ENCODE data around the gene CCNQ. TPM values are rescaled to one million over a fixed set of nuclear protein-coding genes. Genes with fewer than 3 reads are reported as not detected.

CCNQ gene
- total and polyA plus RNA-seq, 2 donors (not counting 1 experiment from before 2014, with no cell fraction given), result 19.9 to 28.2 TPM

DNA sequence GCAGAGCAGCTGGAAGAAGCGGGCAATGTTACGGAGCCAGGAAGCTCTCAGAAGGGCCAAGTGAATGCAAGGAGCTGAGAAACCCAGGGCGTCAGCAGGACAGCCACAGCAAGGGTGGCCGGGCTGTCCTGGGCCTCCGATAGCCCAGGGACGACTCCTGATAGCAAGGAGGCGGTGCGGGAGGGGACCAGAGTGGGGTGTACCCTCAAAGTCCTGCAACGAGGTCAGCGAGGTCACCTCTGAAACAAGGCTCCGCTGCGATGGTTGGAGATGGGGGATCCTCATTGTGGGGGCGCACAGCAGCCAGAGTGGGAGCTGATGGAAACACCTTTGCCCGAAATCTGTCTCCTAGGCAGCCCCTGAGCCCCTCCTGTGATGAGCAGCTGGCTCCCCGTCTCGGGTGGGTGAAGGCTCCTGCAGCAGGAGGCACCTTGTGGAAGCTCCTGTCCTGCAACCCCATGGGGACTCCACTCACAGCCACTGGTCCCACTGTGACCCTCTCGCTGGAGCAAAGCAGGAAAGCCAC, 4.3 kb upstream of the CCNQ start:
- Histone ChIP-seq H3K79me2 (ENCODE audit: control insufficient read depth, insufficient read depth, low read length) (peaks cover 1% of the 10 kb centered on the region), H3K27me3 (ENCODE audit: control insufficient read depth, insufficient read depth, low read length) (no peaks in the 10 kb centered on the region), H3K9me3 (ENCODE audit: control insufficient read depth, insufficient read depth, low read depth, low read length) (no peaks in the 10 kb centered on the region), H3K4me2 (ENCODE audit: extremely low read depth, insufficient read depth, low read length) (no peak overlapping the region), H3K36me3 (ENCODE audit: control insufficient read depth, insufficient read depth, low read length) (no peaks in the 10 kb centered on the region), H3K9ac (ENCODE audit: insufficient read depth, low read length) (no peak overlapping the region), H2AFZ (ENCODE audit: low read length) (no peak overlapping the region), H3K4me1 (ENCODE audit: control insufficient read depth, extremely low read depth, insufficient read depth, low read length) (peaks cover 2% of the 10 kb centered on the region), H4K20me1 (ENCODE audit: control insufficient read depth, extremely low read depth, insufficient read depth, low read length) (no peaks in the 10 kb centered on the region), H3K27ac (ENCODE audit: insufficient read depth, low read length) (no peak overlapping the region), H3K4me3 (replicated peaks in 1 of 4; ENCODE audit: control extremely low read depth in 1 of 4, insufficient read depth in 1 of 4, low read depth in 3 of 4, low read length in 4 of 4) (no peak overlapping the region)
- no peak for DNase-seq (ENCODE audit: low read depth in 2 of 2)
- no peak for TF ChIP-seq EZH2 (IDR thresholded peaks at IDR 0.05; ENCODE audit: low read length, missing control alignments)
- TF ChIP-seq, protein P1, sequence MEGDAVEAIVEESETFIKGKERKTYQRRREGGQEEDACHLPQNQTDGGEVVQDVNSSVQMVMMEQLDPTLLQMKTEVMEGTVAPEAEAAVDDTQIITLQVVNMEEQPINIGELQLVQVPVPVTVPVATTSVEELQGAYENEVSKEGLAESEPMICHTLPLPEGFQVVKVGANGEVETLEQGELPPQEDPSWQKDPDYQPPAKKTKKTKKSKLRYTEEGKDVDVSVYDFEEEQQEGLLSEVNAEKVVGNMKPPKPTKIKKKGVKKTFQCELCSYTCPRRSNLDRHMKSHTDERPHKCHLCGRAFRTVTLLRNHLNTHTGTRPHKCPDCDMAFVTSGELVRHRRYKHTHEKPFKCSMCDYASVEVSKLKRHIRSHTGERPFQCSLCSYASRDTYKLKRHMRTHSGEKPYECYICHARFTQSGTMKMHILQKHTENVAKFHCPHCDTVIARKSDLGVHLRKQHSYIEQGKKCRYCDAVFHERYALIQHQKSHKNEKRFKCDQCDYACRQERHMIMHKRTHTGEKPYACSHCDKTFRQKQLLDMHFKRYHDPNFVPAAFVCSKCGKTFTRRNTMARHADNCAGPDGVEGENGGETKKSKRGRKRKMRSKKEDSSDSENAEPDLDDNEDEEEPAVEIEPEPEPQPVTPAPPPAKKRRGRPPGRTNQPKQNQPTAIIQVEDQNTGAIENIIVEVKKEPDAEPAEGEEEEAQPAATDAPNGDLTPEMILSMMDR (conservative IDR thresholded peaks at IDR 0.05 in 1 of 2, IDR thresholded peaks at IDR 0.05 in 1 of 2; ENCODE audit: low read depth in 1 of 2, low read length in 2 of 2), result no peak

DNA sequence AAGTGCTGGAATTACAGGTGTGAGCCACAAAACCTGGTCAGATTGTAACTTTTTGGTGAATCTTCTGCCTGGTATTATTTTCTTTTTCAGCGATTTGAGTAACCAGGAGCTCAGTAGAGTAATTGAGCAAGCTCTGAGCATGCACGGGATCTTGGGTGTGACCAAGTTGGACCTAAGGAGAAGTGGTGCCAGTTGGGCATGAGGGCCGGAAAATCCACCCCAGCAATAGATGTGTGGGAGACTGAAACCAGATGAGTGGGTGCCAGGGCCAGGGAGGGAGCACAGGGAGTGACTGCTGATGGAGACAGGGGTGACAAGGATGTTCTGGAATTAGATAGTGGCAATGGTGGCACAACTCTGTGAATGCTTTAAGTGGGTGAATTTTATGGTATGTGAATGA, 3.7 kb upstream of the CCNQ start:
- Histone ChIP-seq H3K27ac (ENCODE audit: insufficient read depth, low read length) (no peak overlapping the region), H2AFZ (ENCODE audit: low read length) (no peak overlapping the region), H3K36me3 (ENCODE audit: control insufficient read depth, insufficient read depth, low read length) (no peaks in the 10 kb centered on the region), H3K9me3 (ENCODE audit: control insufficient read depth, insufficient read depth, low read depth, low read length) (no peaks in the 10 kb centered on the region), H3K9ac (ENCODE audit: insufficient read depth, low read length) (no peak overlapping the region), H3K4me2 (ENCODE audit: extremely low read depth, insufficient read depth, low read length) (no peak overlapping the region), H4K20me1 (ENCODE audit: control insufficient read depth, extremely low read depth, insufficient read depth, low read length) (no peaks in the 10 kb centered on the region), H3K27me3 (ENCODE audit: control insufficient read depth, insufficient read depth, low read length) (no peaks in the 10 kb centered on the region), H3K79me2 (ENCODE audit: control insufficient read depth, insufficient read depth, low read length) (peaks cover 5% of the 10 kb centered on the region), H3K4me3 (replicated peaks in 1 of 4; ENCODE audit: control extremely low read depth in 1 of 4, insufficient read depth in 1 of 4, low read depth in 3 of 4, low read length in 4 of 4) (no peak overlapping the region), H3K4me1 (ENCODE audit: control insufficient read depth, extremely low read depth, insufficient read depth, low read length) (peaks cover 2% of the 10 kb centered on the region)
- TF ChIP-seq, protein P1 (conservative IDR thresholded peaks at IDR 0.05 in 1 of 2, IDR thresholded peaks at IDR 0.05 in 1 of 2; ENCODE audit: low read depth in 1 of 2, low read length in 2 of 2), result no peak
- TF ChIP-seq EZH2 (IDR thresholded peaks at IDR 0.05; ENCODE audit: low read length, missing control alignments), result no peak
- no peak for DNase-seq (ENCODE audit: low read depth in 2 of 2)

DNA sequence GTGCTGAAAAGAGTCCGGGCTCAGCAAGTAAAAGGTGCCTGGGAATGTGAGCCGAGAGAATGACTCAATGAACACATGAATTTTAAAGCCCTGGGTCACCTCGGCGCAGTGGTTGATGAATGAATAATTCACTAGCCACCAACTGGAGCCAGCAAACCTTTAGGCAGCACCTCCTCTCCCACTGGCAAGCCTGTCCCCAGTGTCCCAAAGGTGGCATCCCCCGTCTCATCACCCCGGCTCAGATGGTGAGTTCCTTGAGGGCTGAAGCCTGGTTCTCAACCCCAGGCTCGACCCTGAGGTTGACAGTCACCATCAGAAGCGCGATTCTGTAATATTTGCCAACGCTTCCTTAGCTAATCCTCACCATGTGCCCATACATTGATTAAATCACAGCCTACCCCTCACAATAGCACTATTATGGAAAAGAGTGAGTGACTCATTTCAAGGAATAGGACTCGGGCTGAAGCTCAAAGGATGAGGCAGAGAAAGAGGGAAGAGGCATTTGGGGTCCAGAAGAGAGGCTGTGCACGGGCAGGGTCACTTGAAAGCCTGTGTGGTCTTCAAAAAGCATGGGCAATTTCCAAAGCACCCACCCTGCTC, 2.7 kb upstream of the CCNQ start:
- Histone ChIP-seq H3K4me2 (ENCODE audit: extremely low read depth, insufficient read depth, low read length) (no peak overlapping the region), H3K4me3 (replicated peaks in 1 of 4; ENCODE audit: control extremely low read depth in 1 of 4, insufficient read depth in 1 of 4, low read depth in 3 of 4, low read length in 4 of 4) (no peak overlapping the region), H2AFZ (ENCODE audit: low read length) (no peak overlapping the region), H3K27me3 (ENCODE audit: control insufficient read depth, insufficient read depth, low read length) (no peaks in the 10 kb centered on the region), H3K9me3 (ENCODE audit: control insufficient read depth, insufficient read depth, low read depth, low read length) (no peaks in the 10 kb centered on the region), H3K9ac (ENCODE audit: insufficient read depth, low read length) (no peak overlapping the region), H3K27ac (ENCODE audit: insufficient read depth, low read length) (no peak overlapping the region), H4K20me1 (ENCODE audit: control insufficient read depth, extremely low read depth, insufficient read depth, low read length) (no peaks in the 10 kb centered on the region), H3K79me2 (ENCODE audit: control insufficient read depth, insufficient read depth, low read length) (peaks cover 12% of the 10 kb centered on the region), H3K36me3 (ENCODE audit: control insufficient read depth, insufficient read depth, low read length) (no peaks in the 10 kb centered on the region), H3K4me1 (ENCODE audit: control insufficient read depth, extremely low read depth, insufficient read depth, low read length) (peaks cover 2% of the 10 kb centered on the region)
- TF ChIP-seq, protein P1 (conservative IDR thresholded peaks at IDR 0.05 in 1 of 2, IDR thresholded peaks at IDR 0.05 in 1 of 2; ENCODE audit: low read depth in 1 of 2, low read length in 2 of 2), result no peak
- no peak for TF ChIP-seq EZH2 (IDR thresholded peaks at IDR 0.05; ENCODE audit: low read length, missing control alignments)
- DNase-seq (ENCODE audit: low read depth in 2 of 2), result no peak
